H1 (cell line): ENCODE results near the gene ENDOD1. TPM values are rescaled to one million over a fixed set of nuclear protein-coding genes. Genes with fewer than 3 reads are reported as not detected.

ENCODE experiments used
- CTCF ChIA-PET: fragments of 300-600 bp; sonication (Branson Sonifier 250); formaldehyde crosslinking; loops from one replicate; lab custom pipeline; 2021; ENCODE audit not compliant: partially characterized antibody; lab: Charles Lee
- POLR2A ChIA-PET: fragments of 300-600 bp; sonication (Branson Sonifier 250); formaldehyde crosslinking; loops from one replicate; lab custom pipeline; 2021; ENCODE audit warnings: inconsistent platforms; ENCODE audit not compliant: partially characterized antibody; lab: Charles Lee
- DNase-seq, 2 experiments: peaks; one replicate each; pipeline versions ENCODE4 v3.0.0 to v3.0.0-alpha.2; 2010 to 2022; ENCODE audit warnings: low spot score in 2 of 2, low read depth in 1 of 2, mixed read lengths in 1 of 2
- FAIRE-seq: peaks from 2 replicates; lab custom pipeline; 2011; peaks lifted over from hg19 to GRCh38; lab: Jason Lieb, UNC
- H2AFZ ChIP-seq: 2 replicates; pipeline ENCODE4 v1.8.1; 2012; ENCODE audit warnings: low read length, inconsistent platforms
- H2AK5ac ChIP-seq: 2 replicates; pipeline ENCODE4 v1.6.1; 2013; ENCODE audit warnings: low read depth, low read length
- H2BK120ac ChIP-seq: replicated peaks from 2 replicates; pipeline ENCODE3; 2013; ENCODE audit warnings: low read depth, low read length, inconsistent platforms
- H2BK12ac ChIP-seq: 2 replicates; pipeline ENCODE4 v1.6.1; 2013; ENCODE audit warnings: low read depth, low read length
- H2BK15ac ChIP-seq: 2 replicates; pipeline ENCODE4 v1.6.1; 2013; ENCODE audit warnings: low read length
- H2BK20ac ChIP-seq: 2 replicates; pipeline ENCODE4 v1.6.1; 2013; ENCODE audit warnings: low read length
- H2BK5ac ChIP-seq: 2 replicates; pipeline ENCODE4 v1.6.1; 2013; ENCODE audit warnings: low read depth, low read length
- H3K14ac ChIP-seq: 2 replicates; pipeline ENCODE4 v1.6.1; 2013; ENCODE audit warnings: inconsistent platforms; ENCODE audit not compliant: insufficient read length
- H3K18ac ChIP-seq: 2 replicates; pipeline ENCODE4 v1.6.1; 2013; ENCODE audit warnings: low read length; ENCODE audit errors: extremely low read depth
- H3K23ac ChIP-seq: 2 replicates; pipeline ENCODE4 v1.6.1; 2013; ENCODE audit warnings: inconsistent platforms; ENCODE audit not compliant: insufficient read length
- H3K23me2 ChIP-seq: 2 replicates; pipeline ENCODE4 v1.6.1; 2013; ENCODE audit warnings: low read depth, low read length
- H3K27ac ChIP-seq: 2 replicates; pipeline ENCODE4 v1.6.1; 2011; ENCODE audit warnings: low read depth, low read length, inconsistent platforms
- H3K27me3 ChIP-seq, 4 experiments: replicated peaks in 1 of 4; 1 replicate in 1 of 4; 2 replicates in 3 of 4; pipeline versions ENCODE4 v1.6.1 to v1.8.1; 2011 to 2013; ENCODE audit warnings: low read length in 3 of 4, mild to moderate bottlenecking in 3 of 4, inconsistent platforms in 2 of 4, mixed read lengths in 2 of 4, moderate library complexity in 1 of 4; ENCODE audit not compliant: control insufficient read depth in 3 of 4, insufficient read depth in 3 of 4; ENCODE audit errors: extremely low read depth in 1 of 4
- H3K36me3 ChIP-seq, 4 experiments: 2 replicates each; pipeline versions ENCODE4 v1.6.1 to v1.8.1; 2011 to 2013; ENCODE audit warnings: mild to moderate bottlenecking in 4 of 4, low read length in 3 of 4, moderate library complexity in 2 of 4, control low read depth in 1 of 4, inconsistent platforms in 1 of 4; ENCODE audit not compliant: insufficient read depth in 4 of 4, control insufficient read depth in 2 of 4
- H3K4ac ChIP-seq: replicated peaks from 2 replicates; pipeline ENCODE3; 2013; ENCODE audit warnings: low read length, low read depth, mixed read lengths, inconsistent platforms; ENCODE audit not compliant: insufficient read length
- H3K4me1 ChIP-seq, 4 experiments: replicated peaks in 1 of 4; 1 replicate in 1 of 4; 2 replicates in 3 of 4; pipeline versions ENCODE4 v1.6.1 to v1.8.1; 2011 to 2013; ENCODE audit warnings: low read length in 3 of 4, inconsistent platforms in 2 of 4, mixed read lengths in 1 of 4; ENCODE audit not compliant: insufficient read depth in 4 of 4, control insufficient read depth in 3 of 4
- H3K4me2 ChIP-seq, 2 experiments: 2 replicates each; pipeline versions ENCODE4 v1.6.1 to v1.8.1; 2011 to 2013; ENCODE audit warnings: low read depth in 2 of 2, low read length in 2 of 2, control low read depth in 1 of 2, inconsistent platforms in 1 of 2, mild to moderate bottlenecking in 1 of 2; ENCODE audit not compliant: insufficient read depth in 1 of 2
- H3K4me3 ChIP-seq, 4 experiments: fragments of 200-600, 300-600 bp in 1 of 4; sonication (generic), shearing (Covaris generic), sonication (Bioruptor Twin) in 1 of 4; 2 replicates each; pipeline versions ENCODE4 v1.5.1 to v1.8.1; 2011 to 2016; ENCODE audit warnings: low read length in 4 of 4, low read depth in 3 of 4, control low read depth in 2 of 4, inconsistent platforms in 2 of 4, mild to moderate bottlenecking in 2 of 4, mixed read lengths in 1 of 4, moderate library complexity in 1 of 4; ENCODE audit not compliant: insufficient read depth in 2 of 4; ENCODE audit errors: extremely low read depth in 1 of 4
- H3K56ac ChIP-seq: replicated peaks from 2 replicates; pipeline ENCODE3; 2013; ENCODE audit warnings: low read depth, mild to moderate bottlenecking, mixed read lengths, low read length, inconsistent platforms; ENCODE audit not compliant: insufficient read length
- H3K79me1 ChIP-seq: 2 replicates; pipeline ENCODE4 v1.6.1; 2013; ENCODE audit warnings: low read depth, low read length, control low read depth
- H3K79me2 ChIP-seq, 2 experiments: 2 replicates each; pipeline versions ENCODE4 v1.6.1 to v1.8.1; 2012 to 2013; ENCODE audit warnings: low read length in 2 of 2, mild to moderate bottlenecking in 2 of 2, inconsistent platforms in 1 of 2; ENCODE audit not compliant: insufficient read depth in 2 of 2, control insufficient read depth in 1 of 2
- H3K9ac ChIP-seq, 4 experiments: replicated peaks in 1 of 4; 1 replicate in 1 of 4; 2 replicates in 3 of 4; pipeline versions ENCODE4 v1.6.1 to v1.8.1; 2011 to 2013; ENCODE audit warnings: low read depth in 3 of 4, low read length in 3 of 4, control low read depth in 2 of 4, mild to moderate bottlenecking in 2 of 4, moderate library complexity in 2 of 4, inconsistent platforms in 1 of 4; ENCODE audit errors: extremely low read depth in 1 of 4
- H3K9me3 ChIP-seq, 2 experiments: 2 replicates each; pipeline versions ENCODE4 v1.6.1 to v1.8.1; 2012 to 2013; ENCODE audit warnings: mild to moderate bottlenecking in 2 of 2, moderate library complexity in 2 of 2, control low read depth in 1 of 2, inconsistent platforms in 1 of 2, low read depth in 1 of 2, low read length in 1 of 2, mixed read lengths in 1 of 2; ENCODE audit not compliant: insufficient read depth in 2 of 2
- H4K20me1 ChIP-seq, 2 experiments: replicated peaks in 1 of 2; 2 replicates each; pipeline versions ENCODE3 to v1.8.1; 2011 to 2013; ENCODE audit warnings: inconsistent platforms in 2 of 2, low read length in 2 of 2, mild to moderate bottlenecking in 1 of 2; ENCODE audit not compliant: insufficient read depth in 2 of 2, control insufficient read depth in 1 of 2
- H4K5ac ChIP-seq: 2 replicates; pipeline ENCODE4 v1.6.1; 2013; ENCODE audit warnings: low read length, low read depth, mixed read lengths, inconsistent platforms; ENCODE audit not compliant: insufficient read length
- H4K8ac ChIP-seq: 2 replicates; pipeline ENCODE4 v1.8.0; 2013; ENCODE audit warnings: mild to moderate bottlenecking, moderate library complexity, low read length, inconsistent platforms; ENCODE audit not compliant: insufficient read depth; ENCODE audit errors: extremely low read depth
- H4K91ac ChIP-seq: replicated peaks from 2 replicates; pipeline ENCODE3; 2013; ENCODE audit warnings: low read length, mixed read lengths, inconsistent platforms; ENCODE audit not compliant: insufficient read length
- BACH1 ChIP-seq: IDR thresholded peaks from 2 replicates; pipeline ENCODE4 v1.6.1; 2012; ENCODE audit warnings: low read length, improper control_type of control experiment
- GABPA ChIP-seq: IDR thresholded peaks from 2 replicates; pipeline ENCODE4 v1.6.1; 2011; ENCODE audit warnings: mild to moderate bottlenecking, low read length, moderate library complexity, borderline replicate concordance; ENCODE audit not compliant: insufficient read depth
- KDM1A ChIP-seq: fragments of 200-600, 300-600 bp; sonication (generic); IDR thresholded peaks from 2 replicates; pipeline ENCODE4 v1.7.1; 2016; ENCODE audit warnings: mild to moderate bottlenecking, low read length, borderline replicate concordance
- KDM5A ChIP-seq: fragments of 200-600 bp; IDR thresholded peaks from 2 replicates; pipeline ENCODE4 v1.7.1; 2012; ENCODE audit warnings: mild to moderate bottlenecking, low read length, inconsistent platforms, mixed read lengths
- POLR2A ChIP-seq, 2 experiments: IDR thresholded peaks; 1 replicate in 1 of 2; 2 replicates in 1 of 2; pipeline ENCODE4 v1.6.1; 2011; ENCODE audit warnings: low read depth in 2 of 2, low read length in 2 of 2, mild to moderate bottlenecking in 2 of 2; ENCODE audit errors: control extremely low read depth in 1 of 2
- POU5F1 ChIP-seq: IDR thresholded peaks from 2 replicates; pipeline ENCODE4 v1.6.1; 2011; ENCODE audit warnings: low read depth, mild to moderate bottlenecking, low read length, moderate library complexity
- RAD21 ChIP-seq, 2 experiments: IDR thresholded peaks in 1 of 2; conservative IDR thresholded peaks in 1 of 2; 2 replicates each; pipeline ENCODE4 v1.6.1; 2011; ENCODE audit warnings: low read depth in 2 of 2, low read length in 2 of 2, improper control_type of control experiment in 1 of 2, inconsistent platforms in 1 of 2, mild to moderate bottlenecking in 1 of 2, moderate library complexity in 1 of 2
- RNF2 ChIP-seq: fragments of 200-900, 300-1000 bp; sonication (generic); IDR thresholded peaks from 2 replicates; pipeline ENCODE4 v1.7.1; 2016; ENCODE audit warnings: borderline replicate concordance, low read depth, mild to moderate bottlenecking, antibody characterized with exemption, low read length; ENCODE audit not compliant: poor library complexity, severe bottlenecking; ENCODE audit errors: missing control alignments
- RXRA ChIP-seq: IDR thresholded peaks from 2 replicates; pipeline ENCODE4 v1.6.1; 2011; ENCODE audit warnings: low read depth, mild to moderate bottlenecking, low read length, moderate library complexity; ENCODE audit not compliant: insufficient read depth
- SIX5 ChIP-seq: IDR thresholded peaks from 2 replicates; pipeline ENCODE4 v1.6.1; 2011; ENCODE audit warnings: mild to moderate bottlenecking, low read depth, low read length
- TCF12 ChIP-seq: IDR thresholded peaks from 2 replicates; pipeline ENCODE4 v1.6.1; 2011; ENCODE audit warnings: low read depth, mild to moderate bottlenecking, low read length
- YY1 ChIP-seq: IDR thresholded peaks from 2 replicates; pipeline ENCODE4 v1.6.1; 2011; ENCODE audit warnings: low read depth, mild to moderate bottlenecking, low read length
- WGBS, 2 experiments: shearing (Covaris generic) in 1 of 2; methylation state at CpG; one replicate each; pipeline versions ENCODE4 v1.1.6 to v1.1.7; 2013 to 2015; ENCODE audit warnings: low lambda C conversion rate in 2 of 2, mixed read lengths in 2 of 2, inconsistent platforms in 1 of 2, low coverage in 1 of 2, missing lambda C conversion rate in 1 of 2; ENCODE audit not compliant: insufficient replicate concordance in 2 of 2, insufficient coverage in 1 of 2, insufficient read length in 1 of 2; ENCODE audit errors: extremely low coverage in 1 of 2, missing lambda C conversion rate in 1 of 2; 5-methylcytosine and 5-hydroxymethylcytosine counted together
- polyA plus RNA-seq, 7 experiments: library from polyadenylated mRNA; depleted of rRNA in 3 of 7; stranded (reverse) in 5 of 7; unstranded in 2 of 7; fragments of >200 nt in 5 of 7; fragments of 200-250 nt in 2 of 7; gene quantifications; 1 replicate in 5 of 7; 2 replicates in 1 of 7; 4 replicates in 1 of 7; pipeline versions ENCODE4 v1.2.1 to v1.2.3, GENCODE V29; 2011 to 2013; ENCODE audit warnings: missing spikeins in 2 of 7, mixed read lengths in 2 of 7
- total RNA-seq: library from RNA; stranded (reverse); fragmentation: NEBNext Ultra II Directional; extraction: Animal tissue kit (Norgen Biotek cat#: 25700); gene quantifications from 2 replicates; pipeline ENCODE4 v1.2.1, GENCODE V29; 2021
- TF ChIP-seq, protein P1 (sequence below): IDR thresholded peaks from 2 replicates; pipeline ENCODE4 v1.6.1; 2012; ENCODE audit warnings: low read length, inconsistent platforms

The ENDOD1 gene
- total and polyA plus RNA-seq, 2 of the 8 experiments (the other 6 are each of a cell fraction or from before 2014, with no cell fraction given) = 1.2 to 2.5 TPM

DNA sequence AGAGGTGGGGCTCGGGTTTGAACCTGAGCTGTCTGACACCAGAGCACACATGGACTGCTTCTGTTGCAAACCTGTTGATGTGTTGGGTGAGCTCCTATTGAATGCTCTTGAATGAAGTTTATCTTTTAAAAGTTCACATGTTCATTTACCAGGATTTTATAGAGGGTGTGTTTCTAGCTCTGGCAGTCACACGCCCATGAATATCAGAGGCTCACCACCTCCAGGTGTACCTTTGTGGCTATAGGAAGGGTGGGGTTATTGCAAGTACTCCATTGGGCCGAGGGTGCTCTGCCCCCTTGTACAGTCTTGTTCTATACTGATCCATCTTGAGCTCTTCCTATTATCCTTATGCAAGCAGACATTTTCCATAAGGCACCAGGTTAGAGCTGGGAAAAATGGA lies 9.2 kb downstream of the ENDOD1 start:
- Histone ChIP-seq H3K79me1 (no peaks in the 10 kb centered on the region), H4K91ac (no peak overlapping the region), H3K27me3 (no peaks in the 10 kb centered on the region), H3K4ac (no peak overlapping the region), H3K4me2 (no peak overlapping the region), H3K23ac (no peak overlapping the region), H3K4me3 (no peak overlapping the region), H3K79me2 (no peaks in the 10 kb centered on the region), H3K23me2 (no peaks in the 10 kb centered on the region), H3K56ac (no peak overlapping the region), H2BK15ac (no peak overlapping the region), H3K4me1 (no peaks in the 10 kb centered on the region), H3K18ac (no peak overlapping the region), H4K20me1 (no peaks in the 10 kb centered on the region), H2BK5ac (no peak overlapping the region), H2BK120ac (no peak overlapping the region), H2AK5ac (no peak overlapping the region), H2BK20ac (no peak overlapping the region), H4K5ac (no peak overlapping the region), H4K8ac (no peak overlapping the region), H3K14ac (no peak overlapping the region), H3K9me3 (no peaks in the 10 kb centered on the region), H3K27ac (no peak overlapping the region), H2AFZ (no peak overlapping the region), H3K9ac (no peak overlapping the region), H3K36me3 (no peaks in the 10 kb centered on the region), H2BK12ac (no peak overlapping the region)
- DNase-seq (no peak), FAIRE-seq (no peak)
- WGBS, 2 experiments = 87% methylated on average over 3 of the region's 3 CpGs; no CpG with 5 or more reads in 1 of the 2 experiments
- POLR2A ChIA-PET = interaction anchor here (0.8 to 1.2 kb wide), 2 partner anchors 9 to 32 kb away, joined by 3 to 5 read pairs; partner anchors contain the start of genes ENDOD1 and SRSF8
- CTCF ChIA-PET = interaction anchor here (2.1 kb wide), 1 partner anchor 29 kb away, joined by 8 read pairs; no protein-coding TSS in a partner anchor
- TF ChIP-seq KDM5A (no peak), YY1 (no peak), POU5F1 (no peak), BACH1 (no peak), RXRA (no peak), POLR2A (IDR thresholded peaks at IDR 0.05; ENCODE audit: control extremely low read depth in 1 of 2, low read depth in 2 of 2, low read length in 2 of 2) (no peak), SIX5 (no peak), KDM1A (no peak), RNF2 (no peak), RAD21 (IDR thresholded peaks at IDR 0.05 in 1 of 2, conservative IDR thresholded peaks at IDR 0.05 in 1 of 2; ENCODE audit: low read depth in 2 of 2, low read length in 2 of 2) (no peak), TCF12 (no peak), GABPA (no peak)
- TF ChIP-seq, protein P1, sequence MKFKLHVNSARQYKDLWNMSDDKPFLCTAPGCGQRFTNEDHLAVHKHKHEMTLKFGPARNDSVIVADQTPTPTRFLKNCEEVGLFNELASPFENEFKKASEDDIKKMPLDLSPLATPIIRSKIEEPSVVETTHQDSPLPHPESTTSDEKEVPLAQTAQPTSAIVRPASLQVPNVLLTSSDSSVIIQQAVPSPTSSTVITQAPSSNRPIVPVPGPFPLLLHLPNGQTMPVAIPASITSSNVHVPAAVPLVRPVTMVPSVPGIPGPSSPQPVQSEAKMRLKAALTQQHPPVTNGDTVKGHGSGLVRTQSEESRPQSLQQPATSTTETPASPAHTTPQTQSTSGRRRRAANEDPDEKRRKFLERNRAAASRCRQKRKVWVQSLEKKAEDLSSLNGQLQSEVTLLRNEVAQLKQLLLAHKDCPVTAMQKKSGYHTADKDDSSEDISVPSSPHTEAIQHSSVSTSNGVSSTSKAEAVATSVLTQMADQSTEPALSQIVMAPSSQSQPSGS = no peak
